GM19468 (cell line): Measurements from ENCODE around the gene CCDC102A.

ENCODE experiments used
- ATAC-seq: cut with Tn5 transposase; IDR thresholded peaks from one replicate; pipeline ENCODE4 v1.9.1; 2021; ENCODE audit warnings: mild to moderate bottlenecking, moderate library complexity, moderate number of reproducible peaks; ENCODE audit not compliant: unreplicated experiment; ENCODE audit errors: extremely low read depth

CCDC102A gene

GRCh38 chr16:57525761-57526160 lies 10.6 kb downstream of the CCDC102A start:
- ATAC-seq, result no peak

GRCh38 chr16:57522960-57523359 lies 13.4 kb downstream of the CCDC102A start:
- ATAC-seq, result no peak

- ATAC-seq, result no peak
Observed at GRCh38 chr16:57519796-57520360, 16.5 kb downstream of the CCDC102A start.

GRCh38 chr16:57518922-57519321 lies 17.4 kb downstream of the CCDC102A start:
- no peak for ATAC-seq

- ATAC-seq, result no peak
Observed at GRCh38 chr16:57518520-57518919, 17.9 kb downstream of the CCDC102A start.

GRCh38 chr16:57517397-57518367 lies 18.7 kb downstream of the CCDC102A start:
- no peak for ATAC-seq

GRCh38 chr16:57516773-57517172 lies 19.6 kb downstream of the CCDC102A start:
- ATAC-seq, result no peak

- ATAC-seq, result no peak
Observed at GRCh38 chr16:57516176-57516725, 20.1 kb downstream of the CCDC102A start.

GRCh38 chr16:57514791-57515600 lies 21.4 kb downstream of the CCDC102A start:
- no peak for ATAC-seq

- ATAC-seq, result no peak
Observed at GRCh38 chr16:57514371-57514770, 22.0 kb downstream of the CCDC102A start.

- ATAC-seq, result no peak
Observed at GRCh38 chr16:57513371-57514102, 22.8 kb downstream of the CCDC102A start.

- no peak for ATAC-seq
Observed at GRCh38 chr16:57512296-57513001, 23.9 kb downstream of the CCDC102A start.

GRCh38 chr16:57510016-57510871 lies 26.1 kb downstream of the CCDC102A start:
- ATAC-seq, result no peak

GRCh38 chr16:57509231-57509923 lies 27.0 kb downstream of the CCDC102A start:
- no peak for ATAC-seq

- ATAC-seq, result no peak
Observed at GRCh38 chr16:57508035-57508425, 28.3 kb downstream of the CCDC102A start.

- ATAC-seq, result no peak
Observed at GRCh38 chr16:57507136-57508034, 29.0 kb downstream of the CCDC102A start.

- no peak for ATAC-seq
Observed at GRCh38 chr16:57505169-57505568, 31.2 kb downstream of the CCDC102A start.
